MCF 10A (cell line): ENCODE data around the gene C7orf25. TPM values are rescaled to one million over a fixed set of nuclear protein-coding genes. Genes with fewer than 3 reads are reported as not detected.

ENCODE experiments used
- BruUV-seq: library from RNA; stranded (reverse); fragments of 400-500 nt; replicated peaks from 2 replicates; lab custom pipeline; 2021; lab: Mats Ljungman, UMichigan
- CTCF ChIA-PET: fragments of 300-600 bp; sonication (Branson Sonifier 250); formaldehyde crosslinking; extraction: SDS; loops from one replicate; lab custom pipeline; 2021; ENCODE audit warnings: antibody characterized with exemption, inconsistent platforms; lab: Yijun Ruan, JAX
- POLR2A ChIA-PET: fragments of 300-600, 350-650 bp; sonication (Branson Sonifier 250); formaldehyde crosslinking; extraction: SDS; loops from one replicate; lab custom pipeline; 2020; ENCODE audit warnings: antibody characterized with exemption, inconsistent platforms; lab: Yijun Ruan, JAX
- DNase-seq: peaks from one replicate; pipeline ENCODE4 v3.0.0-alpha.2; 2018; ENCODE audit not compliant: unreplicated experiment
- H3K27ac Mint-ChIP-seq: one replicate; pipeline ENCODE4 v1.8.0; 2022; ENCODE audit warnings: mild to moderate bottlenecking, low read depth, mixed read lengths; ENCODE audit not compliant: unreplicated experiment
- H3K27me3 Mint-ChIP-seq: one replicate; pipeline ENCODE4 v1.8.0; 2022; ENCODE audit warnings: mixed read lengths; ENCODE audit not compliant: insufficient read depth, unreplicated experiment
- H3K36me3 Mint-ChIP-seq: one replicate; pipeline ENCODE4 v1.8.0; 2022; ENCODE audit warnings: mild to moderate bottlenecking, moderate library complexity, mixed read lengths; ENCODE audit not compliant: insufficient read depth, unreplicated experiment
- H3K4me1 Mint-ChIP-seq: one replicate; pipeline ENCODE4 v1.8.0; 2022; ENCODE audit warnings: mixed read lengths; ENCODE audit not compliant: insufficient read depth, unreplicated experiment
- H3K4me3 Mint-ChIP-seq: one replicate; pipeline ENCODE4 v1.8.0; 2022; ENCODE audit warnings: mild to moderate bottlenecking, moderate library complexity, mixed read lengths; ENCODE audit not compliant: unreplicated experiment
- H3K9me3 Mint-ChIP-seq: one replicate; pipeline ENCODE4 v1.8.0; 2022; ENCODE audit warnings: mixed read lengths; ENCODE audit not compliant: unreplicated experiment
- intact Hi-C: fragments of 100-400 bp; cut with micrococcal nuclease; formaldehyde crosslinking; loops from 2 replicates; pipeline ENCODE4 v1.14.1; 2022
- total RNA-seq: library from RNA; stranded (reverse); gene quantifications from 2 replicates; pipeline ENCODE4 v1.2.3, GENCODE V29; 2022
- TF ChIP-seq, protein P1 (sequence below): fragments of 200-600 bp; IDR thresholded peaks from one replicate; pipeline ENCODE4 v1.8.0; 2022; ENCODE audit warnings: antibody characterized with exemption, mild to moderate bottlenecking; ENCODE audit not compliant: unreplicated experiment

Gene C7orf25
- total RNA-seq, 1 experiment from 2014 or later, result 5.4 TPM

DNA sequence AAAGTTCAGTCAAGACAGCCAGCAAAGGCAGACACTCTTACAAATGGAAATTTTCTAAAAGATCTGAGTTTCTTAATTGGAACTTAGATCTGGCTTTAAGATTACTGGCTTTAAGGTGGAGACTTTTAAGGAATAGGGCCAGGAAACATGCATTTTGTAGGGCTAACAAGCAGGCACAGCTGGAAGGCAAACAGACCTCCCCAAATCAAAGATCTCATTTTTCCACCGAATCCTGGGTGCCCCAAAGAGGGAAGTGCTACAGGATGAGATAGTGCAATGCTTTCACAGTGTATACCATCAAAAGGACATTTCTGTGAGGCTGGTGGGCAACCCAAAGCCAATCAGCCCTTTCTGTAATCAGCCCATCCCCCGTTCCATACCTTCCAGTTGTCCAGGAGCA is 47.7 kb upstream of the C7orf25 start:
- ChIA-PET POLR2A (interaction anchor here (0.6 to 1.4 kb wide), 3 partner anchors 9 to 762 kb away, joined by 4 to 5 read pairs (median 5); no protein-coding TSS in a partner anchor), CTCF (interaction anchor here (1.7 kb wide), 1 partner anchor 18 kb away, joined by 5 read pairs; no protein-coding TSS in a partner anchor)
- TF ChIP-seq, protein P1, sequence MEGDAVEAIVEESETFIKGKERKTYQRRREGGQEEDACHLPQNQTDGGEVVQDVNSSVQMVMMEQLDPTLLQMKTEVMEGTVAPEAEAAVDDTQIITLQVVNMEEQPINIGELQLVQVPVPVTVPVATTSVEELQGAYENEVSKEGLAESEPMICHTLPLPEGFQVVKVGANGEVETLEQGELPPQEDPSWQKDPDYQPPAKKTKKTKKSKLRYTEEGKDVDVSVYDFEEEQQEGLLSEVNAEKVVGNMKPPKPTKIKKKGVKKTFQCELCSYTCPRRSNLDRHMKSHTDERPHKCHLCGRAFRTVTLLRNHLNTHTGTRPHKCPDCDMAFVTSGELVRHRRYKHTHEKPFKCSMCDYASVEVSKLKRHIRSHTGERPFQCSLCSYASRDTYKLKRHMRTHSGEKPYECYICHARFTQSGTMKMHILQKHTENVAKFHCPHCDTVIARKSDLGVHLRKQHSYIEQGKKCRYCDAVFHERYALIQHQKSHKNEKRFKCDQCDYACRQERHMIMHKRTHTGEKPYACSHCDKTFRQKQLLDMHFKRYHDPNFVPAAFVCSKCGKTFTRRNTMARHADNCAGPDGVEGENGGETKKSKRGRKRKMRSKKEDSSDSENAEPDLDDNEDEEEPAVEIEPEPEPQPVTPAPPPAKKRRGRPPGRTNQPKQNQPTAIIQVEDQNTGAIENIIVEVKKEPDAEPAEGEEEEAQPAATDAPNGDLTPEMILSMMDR, result no peak
- no peaks in the 10 kb centered on the region for H3K9me3 Mint-ChIP-seq
- intact Hi-C loops, result no loop called here
- no TSS peak for BruUV-seq
- peaks cover 10% of the 10 kb centered on the region for H3K4me1 Mint-ChIP-seq
- H3K27ac Mint-ChIP-seq, result no peak overlapping the region
- H3K4me3 Mint-ChIP-seq, result no peak overlapping the region
- DNase-seq, result no peak
- no peaks in the 10 kb centered on the region for H3K27me3 Mint-ChIP-seq
- H3K36me3 Mint-ChIP-seq, result no peaks in the 10 kb centered on the region

DNA sequence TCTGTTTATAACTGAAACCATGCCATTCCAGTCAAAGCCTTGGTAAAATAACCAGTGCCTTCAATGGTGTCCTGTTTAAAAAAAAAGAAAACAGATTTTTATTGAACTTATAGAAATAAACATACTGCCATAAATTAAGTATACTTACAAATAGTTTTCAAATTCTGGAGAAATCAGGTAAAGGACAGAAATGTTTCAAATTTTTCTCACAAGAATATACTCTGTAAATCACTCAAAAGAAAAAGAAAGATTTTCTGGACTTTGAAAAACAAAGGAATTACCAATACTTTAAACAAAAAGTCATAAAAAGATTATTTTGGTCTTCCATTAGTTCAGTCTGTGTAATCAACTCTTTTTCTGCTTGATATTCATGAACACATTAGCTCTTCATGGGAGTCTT is 44.2 kb upstream of the C7orf25 start:
- Mint-ChIP-seq H3K27me3 (no peaks in the 10 kb centered on the region), H3K4me3 (no peak overlapping the region), H3K4me1 (no peaks in the 10 kb centered on the region), H3K36me3 (no peaks in the 10 kb centered on the region), H3K27ac (no peak overlapping the region), H3K9me3 (no peaks in the 10 kb centered on the region)
- TF ChIP-seq, protein P1, result no peak
- intact Hi-C loops, result no loop called here
- DNase-seq, result no peak
- POLR2A ChIA-PET, result interaction anchor here (0.7 kb wide), 1 partner anchor 432 kb away, joined by 4 read pairs; no protein-coding TSS in a partner anchor
- CTCF ChIA-PET, result interaction anchor here (0.5 kb wide), 1 partner anchor 170 kb away, joined by 4 read pairs; no protein-coding TSS in a partner anchor
- no TSS peak for BruUV-seq

DNA sequence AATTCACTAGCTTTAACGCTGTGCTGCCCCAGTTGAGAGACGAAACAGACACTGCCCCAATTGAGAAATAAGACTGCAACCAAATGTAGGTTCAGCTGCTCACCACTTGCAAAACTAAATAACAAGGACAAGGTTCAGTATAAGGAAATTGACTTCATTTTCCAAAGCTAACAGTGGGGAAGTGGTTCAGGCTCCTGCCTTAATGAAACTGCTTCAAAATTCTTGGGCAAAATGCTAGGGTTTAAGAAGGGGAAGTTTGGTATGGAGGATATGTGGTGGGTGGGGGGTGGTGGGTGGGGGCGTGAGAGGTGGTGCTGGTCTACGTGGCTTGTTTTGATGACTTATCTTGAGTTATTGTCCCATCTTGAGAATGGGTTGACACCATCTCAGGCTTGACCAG is 42.1 kb upstream of the C7orf25 start:
- no peaks in the 10 kb centered on the region for H3K36me3 Mint-ChIP-seq
- H3K4me3 Mint-ChIP-seq, result no peak overlapping the region
- TF ChIP-seq, protein P1, result no peak
- BruUV-seq, result no TSS peak
- H3K4me1 Mint-ChIP-seq, result no peaks in the 10 kb centered on the region
- H3K27ac Mint-ChIP-seq, result no peak overlapping the region
- H3K27me3 Mint-ChIP-seq, result no peaks in the 10 kb centered on the region
- intact Hi-C loops, result no loop called here
- ChIA-PET CTCF (interaction anchor here (0.6 to 1.3 kb wide), 2 partner anchors 13 to 361 kb away, joined by 3 read pairs; no protein-coding TSS in a partner anchor), POLR2A (no interaction called here)
- H3K9me3 Mint-ChIP-seq, result no peaks in the 10 kb centered on the region
- DNase-seq, result no peak

DNA sequence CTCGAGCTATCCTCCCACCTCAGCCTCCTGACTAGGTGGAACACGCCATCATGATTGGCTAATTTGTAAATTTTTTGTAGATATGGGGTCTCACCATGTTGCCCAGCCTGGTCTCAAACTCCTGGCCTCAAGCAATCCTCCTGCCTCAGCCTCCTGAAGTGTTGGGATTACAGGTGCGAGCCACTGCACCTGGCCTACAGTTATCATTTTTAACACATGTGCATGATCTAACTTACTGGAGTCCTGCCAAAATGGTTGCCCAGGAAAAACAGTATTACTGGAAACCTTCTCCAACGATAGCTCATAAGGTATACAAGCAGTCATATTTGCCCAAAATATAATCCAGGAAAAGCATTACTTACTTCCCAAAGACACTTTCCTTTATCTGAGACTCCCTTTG is 40.5 kb upstream of the C7orf25 start:
- H3K36me3 Mint-ChIP-seq, result no peaks in the 10 kb centered on the region
- BruUV-seq, result no TSS peak
- CTCF ChIA-PET, result interaction anchor here (0.6 to 1.6 kb wide), 2 partner anchors 11 to 309 kb away, joined by 3 to 9 read pairs; no protein-coding TSS in a partner anchor

More for the DNA sequence above, 40.5 kb upstream of the C7orf25 start:
- no peak for DNase-seq
- no peak overlapping the region for H3K4me3 Mint-ChIP-seq
- intact Hi-C loops, result no loop called here
- H3K27ac Mint-ChIP-seq, result no peak overlapping the region
- no peaks in the 10 kb centered on the region for H3K9me3 Mint-ChIP-seq
- no peaks in the 10 kb centered on the region for H3K27me3 Mint-ChIP-seq
- TF ChIP-seq, protein P1, result no peak
- no peaks in the 10 kb centered on the region for H3K4me1 Mint-ChIP-seq
- POLR2A ChIA-PET, result no interaction called here
